HCT116 (cell line): ENCODE results near the gene NEK7. TPM values are rescaled to one million over a fixed set of nuclear protein-coding genes. Genes with fewer than 3 reads are reported as not detected.

Experiments used
- ATAC-seq: fragments of 200-7000 bp; cut with Tn5 transposase; 2 replicates; pipeline ENCODE4 v1.9.1; 2020; ENCODE audit warnings: mild to moderate bottlenecking, moderate library complexity
- BruUV-seq: library from RNA; stranded (reverse); fragments of 400-500 nt; replicated peaks from 2 replicates; lab custom pipeline; 2021; lab: Mats Ljungman, UMichigan
- CTCF ChIA-PET: fragments of 300-600 bp; sonication (Branson Sonifier 250); formaldehyde crosslinking; loops from one replicate; lab custom pipeline; 2021; ENCODE audit warnings: antibody characterized with exemption; lab: Charles Lee
- POLR2A ChIA-PET: fragments of 300-600, 350-600 bp; sonication (Branson Sonifier 250); formaldehyde crosslinking; loops from one replicate; lab custom pipeline; 2021; ENCODE audit warnings: antibody characterized with exemption; lab: Charles Lee
- RAD21 ChIA-PET, 2 experiments: fragments of 300-600 bp; sonication (Branson Sonifier 250); formaldehyde crosslinking; loops; one replicate each; lab custom pipeline; 2023; ENCODE audit warnings: low total read pairs in 2 of 2; ENCODE audit not compliant: uncharacterized antibody in 2 of 2, unreplicated experiment in 2 of 2, low non-redundant PET in 1 of 2; lab: Charles Lee
- DNase-seq: peaks from one replicate; pipeline ENCODE4 v3.0.0-alpha.2; 2010; ENCODE audit warnings: low read depth, low spot score
- H2AFZ ChIP-seq: fragments of 200-600 bp; shearing (Covaris generic), sonication (generic); 2 replicates; pipeline ENCODE4 v1.6.1; 2017; ENCODE audit warnings: low read depth, mixed run types, mixed read lengths, antibody characterized with exemption, low read length; ENCODE audit not compliant: poor library complexity, severe bottlenecking
- H3K27ac ChIP-seq: 2 replicates; pipeline ENCODE4 v1.5.1; 2012; ENCODE audit warnings: low read depth, low read length
- H3K27me3 ChIP-seq: fragments of 200-600 bp; sonication (generic); 2 replicates; pipeline ENCODE4 v1.6.1; 2016; ENCODE audit warnings: mixed run types, low read length, mixed read lengths; ENCODE audit not compliant: insufficient read depth
- H3K36me3 ChIP-seq, 2 experiments: fragments of 200-500 bp in 1 of 2; fragments of 200-600 bp in 1 of 2; sonication (Bioruptor generic) in 1 of 2; sonication (generic) in 1 of 2; 2 replicates each; pipeline versions ENCODE4 v1.5.1 to v1.6.1; 2014 to 2016; ENCODE audit warnings: low read length in 2 of 2, inconsistent platforms in 1 of 2, mixed read lengths in 1 of 2, mixed run types in 1 of 2; ENCODE audit not compliant: insufficient read depth in 2 of 2, control insufficient read depth in 1 of 2
- H3K4me1 ChIP-seq, 2 experiments: fragments of 200-600 bp in 1 of 2; sonication (generic) in 1 of 2; 2 replicates each; pipeline versions ENCODE4 v1.5.1 to v1.6.1; 2012 to 2017; ENCODE audit warnings: low read length in 2 of 2, inconsistent platforms in 1 of 2, mild to moderate bottlenecking in 1 of 2, mixed read lengths in 1 of 2, mixed run types in 1 of 2, moderate library complexity in 1 of 2; ENCODE audit not compliant: insufficient read depth in 2 of 2, control insufficient read depth in 1 of 2
- H3K4me2 ChIP-seq: fragments of 200-600 bp; sonication (generic); 2 replicates; pipeline ENCODE4 v1.6.1; 2017; ENCODE audit warnings: mixed run types, low read length, mixed read lengths
- H3K4me3 ChIP-seq, 2 experiments: fragments of 200-600 bp in 1 of 2; sonication (generic) in 1 of 2; replicated peaks in 1 of 2; 2 replicates each; pipeline ENCODE4 v1.5.1; 2011 to 2016; ENCODE audit warnings: low read length in 2 of 2, control low read depth in 1 of 2, low read depth in 1 of 2, mild to moderate bottlenecking in 1 of 2, mixed read lengths in 1 of 2, mixed run types in 1 of 2
- H3K79me2 ChIP-seq: fragments of 200-600 bp; sonication (generic); 2 replicates; pipeline ENCODE4 v1.6.1; 2017; ENCODE audit warnings: mild to moderate bottlenecking, mixed run types, low read length, moderate library complexity, mixed read lengths; ENCODE audit not compliant: insufficient read depth
- H3K9ac ChIP-seq: fragments of 200-600 bp; sonication (generic); 2 replicates; pipeline ENCODE4 v1.6.1; 2016; ENCODE audit warnings: low read length, mixed read lengths
- H3K9me2 ChIP-seq: fragments of 200-600 bp; sonication (generic), shearing (Covaris generic); 2 replicates; pipeline ENCODE4 v1.6.1; 2017; ENCODE audit warnings: mixed run types, mild to moderate bottlenecking, moderate library complexity; ENCODE audit not compliant: insufficient read depth
- H3K9me3 ChIP-seq, 2 experiments: fragments of 200-500 bp in 1 of 2; fragments of 200-600 bp in 1 of 2; sonication (Bioruptor generic) in 1 of 2; sonication (generic) in 1 of 2; 2 replicates each; pipeline ENCODE4 v1.6.1; 2014 to 2017; ENCODE audit warnings: low read length in 2 of 2, mixed read lengths in 2 of 2, inconsistent platforms in 1 of 2, low read depth in 1 of 2, mild to moderate bottlenecking in 1 of 2, mixed run types in 1 of 2, moderate library complexity in 1 of 2; ENCODE audit not compliant: control insufficient read depth in 1 of 2, insufficient read depth in 1 of 2
- H4K20me1 ChIP-seq: fragments of 200-600 bp; sonication (generic), shearing (Covaris generic); 2 replicates; pipeline ENCODE4 v1.6.1; 2017; ENCODE audit warnings: mixed run types, mild to moderate bottlenecking, moderate library complexity; ENCODE audit not compliant: insufficient read depth
- CBX3 ChIP-seq: IDR thresholded peaks from 2 replicates; pipeline ENCODE4 v1.6.1; 2012; ENCODE audit warnings: low read depth
- CEBPB ChIP-seq: IDR thresholded peaks from 2 replicates; pipeline ENCODE4 v1.6.1; 2012; ENCODE audit warnings: low read depth
- CTCF ChIP-seq, 3 experiments: fragments of 200-600 bp in 1 of 3; sonication (generic) in 1 of 3; IDR thresholded peaks in 2 of 3; conservative IDR thresholded peaks in 1 of 3; 2 replicates each; pipeline ENCODE4 v1.5.1; 2012 to 2017; ENCODE audit warnings: low read depth in 2 of 3, low read length in 2 of 3, antibody characterized with exemption in 1 of 3, borderline replicate concordance in 1 of 3, control low read depth in 1 of 3, mild to moderate bottlenecking in 1 of 3, mixed read lengths in 1 of 3, mixed run types in 1 of 3, moderate library complexity in 1 of 3; ENCODE audit not compliant: insufficient read depth in 1 of 3
- EGR1 ChIP-seq: IDR thresholded peaks from 2 replicates; pipeline ENCODE4 v1.6.1; 2012; ENCODE audit warnings: low read depth
- ELF1 ChIP-seq: IDR thresholded peaks from 2 replicates; pipeline ENCODE4 v1.6.1; 2012; ENCODE audit warnings: low read depth, borderline replicate concordance
- EZH2 ChIP-seq: fragments of 200-600 bp; sonication (generic); IDR thresholded peaks from 2 replicates; pipeline ENCODE4 v1.6.1; 2017; ENCODE audit warnings: antibody characterized with exemption, mixed run types
- EZH2phosphoT487 ChIP-seq: fragments of 200-600 bp; IDR thresholded peaks from 2 replicates; pipeline ENCODE4 v1.6.1; 2018; ENCODE audit warnings: antibody characterized with exemption, borderline replicate concordance
- FOSL1 ChIP-seq: IDR thresholded peaks from 2 replicates; pipeline ENCODE4 v1.6.1; 2012; ENCODE audit warnings: low read depth
- JUND ChIP-seq: IDR thresholded peaks from 2 replicates; pipeline ENCODE4 v1.6.1; 2012
- MAX ChIP-seq: IDR thresholded peaks from 2 replicates; pipeline ENCODE4 v1.6.1; 2012
- POLR2AphosphoS5 ChIP-seq: IDR thresholded peaks from 2 replicates; pipeline ENCODE4 v1.6.1; 2011; ENCODE audit warnings: mild to moderate bottlenecking, low read depth, low read length, moderate library complexity
- RAD21 ChIP-seq: IDR thresholded peaks from 2 replicates; pipeline ENCODE4 v1.6.1; 2012; ENCODE audit warnings: low read depth, mild to moderate bottlenecking
- REST ChIP-seq: IDR thresholded peaks from 2 replicates; pipeline ENCODE4 v1.6.1; 2012; ENCODE audit warnings: low read depth
- SIN3A ChIP-seq: IDR thresholded peaks from 2 replicates; pipeline ENCODE4 v1.6.1; 2012; ENCODE audit warnings: low read depth
- SRF ChIP-seq: IDR thresholded peaks from 2 replicates; pipeline ENCODE4 v1.6.1; 2012; ENCODE audit warnings: low read depth
- TCF7L2 ChIP-seq: IDR thresholded peaks from 2 replicates; pipeline ENCODE4 v1.7.0; 2011; ENCODE audit warnings: borderline replicate concordance, inconsistent platforms; ENCODE audit not compliant: insufficient read depth, insufficient read length; ENCODE audit errors: extremely low read depth
- YY1 ChIP-seq: IDR thresholded peaks from 2 replicates; pipeline ENCODE4 v1.6.1; 2011; ENCODE audit warnings: low read length, low read depth, moderate library complexity, mild to moderate bottlenecking; ENCODE audit not compliant: insufficient replicate concordance; ENCODE audit errors: extremely low read depth
- ZBTB33 ChIP-seq: IDR thresholded peaks from 2 replicates; pipeline ENCODE4 v1.6.1; 2011; ENCODE audit warnings: mild to moderate bottlenecking, low read length, moderate library complexity; ENCODE audit not compliant: insufficient replicate concordance; ENCODE audit errors: extremely low read depth
- ZFX ChIP-seq: fragments of 450-650 bp; IDR thresholded peaks from 2 replicates; pipeline ENCODE4 v1.6.1; 2017
- intact Hi-C: fragments of 100-400 bp; cut with micrococcal nuclease; formaldehyde crosslinking; loops from 2 replicates; pipeline ENCODE4 v1.10.0; 2022
- total RNA-seq: library from RNA; stranded (reverse); gene quantifications from one replicate; pipeline ENCODE4 v1.2.1, GENCODE V29; 2021; ENCODE audit not compliant: unreplicated experiment

NEK7 gene
- total RNA-seq, 1 experiment from 2014 or later: 33.0 TPM

GRCh38 chr1:198291036-198291435 lies 134.2 kb downstream of the NEK7 start:
- H4K20me1 ChIP-seq: no peaks in the 10 kb centered on the region
- H3K4me2 ChIP-seq: no peak overlapping the region
- ChIA-PET POLR2A (no interaction called here), RAD21 (no interaction called here), CTCF (no interaction called here)
- H3K27me3 ChIP-seq: no peaks in the 10 kb centered on the region
- H3K79me2 ChIP-seq: no peaks in the 10 kb centered on the region
- H3K9me3 ChIP-seq: no peaks in the 10 kb centered on the region
- no TSS peak for BruUV-seq
- no peak overlapping the region for H3K4me3 ChIP-seq
- no peak overlapping the region for H3K9ac ChIP-seq
- intact Hi-C loops: no loop called here
- TF ChIP-seq POLR2AphosphoS5 (no peak), CBX3 (no peak), EZH2 (no peak), FOSL1 (no peak), ZBTB33 (no peak), EZH2phosphoT487 (no peak), ZFX (no peak), TCF7L2 (no peak), CTCF (IDR thresholded peaks at IDR 0.05 in 2 of 3, conservative IDR thresholded peaks at IDR 0.05 in 1 of 3; ENCODE audit: borderline replicate concordance in 1 of 3, insufficient read depth in 1 of 3, low read depth in 2 of 3, low read length in 2 of 3) (no peak), CEBPB (no peak), ELF1 (no peak), JUND (no peak), REST (no peak), MAX (no peak), YY1 (no peak), SIN3A (no peak), RAD21 (no peak), SRF (no peak), EGR1 (no peak)
- DNase-seq (no peak), ATAC-seq (no peak)
- no peak overlapping the region for H2AFZ ChIP-seq
- H3K9me2 ChIP-seq: no peaks in the 10 kb centered on the region
- H3K4me1 ChIP-seq: no peaks in the 10 kb centered on the region
- no peaks in the 10 kb centered on the region for H3K36me3 ChIP-seq
- no peak overlapping the region for H3K27ac ChIP-seq
